Upper lobe of left lung (tissue), 4 donors: ENCODE data around the gene GYPC.

Source experiments
- EP300 ChIP-seq, 4 donors: sonication (generic); formaldehyde crosslinking; IDR thresholded peaks; one replicate each; pipeline ENCODE4 v1.5.1; 2017; ENCODE audit warnings: antibody characterized with exemption in 4 of 4, control low read depth in 2 of 4
- POLR2A ChIP-seq, 4 donors: fragments of 450-650 bp; IDR thresholded peaks; one replicate each; pipeline ENCODE4 v1.5.1; 2016 to 2017; ENCODE audit warnings: antibody characterized with exemption in 4 of 4, mild to moderate bottlenecking in 2 of 4
- POLR2AphosphoS5 ChIP-seq, 2 donors: sonication (generic); formaldehyde crosslinking; IDR thresholded peaks; one replicate each; pipeline ENCODE4 v1.5.1; 2017; ENCODE audit warnings: antibody characterized with exemption in 2 of 2
- TF ChIP-seq, protein P1 (sequence below), 6 experiments: fragments of 450-650 bp in 4 of 6; fragments of 200-600 bp in 2 of 6; sonication (generic) in 2 of 6; IDR thresholded peaks; one replicate each; pipeline ENCODE4 v1.5.1; 2016 to 2019; ENCODE audit warnings: antibody characterized with exemption in 6 of 6

DNA sequence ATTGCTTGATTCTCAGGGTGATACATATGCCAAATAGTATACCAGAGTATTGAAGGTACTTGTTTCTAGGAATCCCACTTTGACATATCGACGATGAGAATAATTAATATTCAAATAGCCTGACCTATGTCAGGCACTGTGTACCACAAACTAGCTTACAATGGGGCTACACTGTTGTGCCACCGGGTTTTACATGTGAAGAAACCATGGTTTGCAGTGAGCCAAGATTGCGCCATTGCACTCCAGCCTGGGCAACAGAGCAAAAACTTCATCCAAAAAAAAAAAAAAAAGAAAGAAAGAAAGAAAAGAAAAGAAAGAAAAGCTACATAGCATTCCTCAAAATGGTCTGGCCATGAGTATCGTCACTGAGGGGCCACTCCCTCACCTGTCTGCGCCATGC, 25.5 kb downstream of the GYPC start:
- TF ChIP-seq, protein P1, sequence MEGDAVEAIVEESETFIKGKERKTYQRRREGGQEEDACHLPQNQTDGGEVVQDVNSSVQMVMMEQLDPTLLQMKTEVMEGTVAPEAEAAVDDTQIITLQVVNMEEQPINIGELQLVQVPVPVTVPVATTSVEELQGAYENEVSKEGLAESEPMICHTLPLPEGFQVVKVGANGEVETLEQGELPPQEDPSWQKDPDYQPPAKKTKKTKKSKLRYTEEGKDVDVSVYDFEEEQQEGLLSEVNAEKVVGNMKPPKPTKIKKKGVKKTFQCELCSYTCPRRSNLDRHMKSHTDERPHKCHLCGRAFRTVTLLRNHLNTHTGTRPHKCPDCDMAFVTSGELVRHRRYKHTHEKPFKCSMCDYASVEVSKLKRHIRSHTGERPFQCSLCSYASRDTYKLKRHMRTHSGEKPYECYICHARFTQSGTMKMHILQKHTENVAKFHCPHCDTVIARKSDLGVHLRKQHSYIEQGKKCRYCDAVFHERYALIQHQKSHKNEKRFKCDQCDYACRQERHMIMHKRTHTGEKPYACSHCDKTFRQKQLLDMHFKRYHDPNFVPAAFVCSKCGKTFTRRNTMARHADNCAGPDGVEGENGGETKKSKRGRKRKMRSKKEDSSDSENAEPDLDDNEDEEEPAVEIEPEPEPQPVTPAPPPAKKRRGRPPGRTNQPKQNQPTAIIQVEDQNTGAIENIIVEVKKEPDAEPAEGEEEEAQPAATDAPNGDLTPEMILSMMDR (IDR thresholded peaks at IDR 0.05) = no peak
- TF ChIP-seq POLR2AphosphoS5 (IDR thresholded peaks at IDR 0.05) (no peak), EP300 (IDR thresholded peaks at IDR 0.05) (no peak), POLR2A (IDR thresholded peaks at IDR 0.05) (no peak)
